Endothelial cell of umbilical vein (primary cell): ENCODE data around the gene RNF213. TPM values are rescaled to one million over a fixed set of nuclear protein-coding genes. Genes with fewer than 3 reads are reported as not detected.

Experiments used
- BruUV-seq: library from RNA; stranded (reverse); fragments of 400-500 nt; replicated peaks from 2 replicates; lab custom pipeline; 2021; lab: Mats Ljungman, UMichigan
- CTCF ChIA-PET: fragments of 300-600, 350-600 bp; sonication (Branson Sonifier 250); formaldehyde crosslinking; loops from one replicate; lab custom pipeline; 2021; ENCODE audit warnings: antibody characterized with exemption, inconsistent platforms; lab: Charles Lee
- POLR2A ChIA-PET: fragments of 300-600, 350-600 bp; sonication (Branson Sonifier 250); formaldehyde crosslinking; loops from one replicate; lab custom pipeline; 2021; ENCODE audit warnings: antibody characterized with exemption, inconsistent platforms; lab: Charles Lee
- DNase-seq: peaks from one replicate; pipeline ENCODE4 v3.0.0-alpha.2; 2011; ENCODE audit warnings: low read depth, low spot score
- FAIRE-seq: peaks from 2 replicates; lab custom pipeline; 2011; peaks lifted over from hg19 to GRCh38; lab: Jason Lieb, UNC
- H2AFZ ChIP-seq: 2 replicates; pipeline ENCODE4 v1.6.0; 2012; ENCODE audit warnings: low read depth, low read length, control low read depth, inconsistent platforms
- H3K27ac ChIP-seq: 2 replicates; pipeline ENCODE4 v1.5.1; 2011; ENCODE audit warnings: low read depth, mild to moderate bottlenecking, control low read depth, low read length, moderate library complexity; ENCODE audit not compliant: insufficient read depth
- H3K27me3 ChIP-seq, 2 experiments: 2 replicates each; pipeline versions ENCODE4 v1.6.0 to v1.6.1; 2011; ENCODE audit warnings: low read length in 2 of 2, mixed read lengths in 1 of 2; ENCODE audit not compliant: control insufficient read depth in 2 of 2, insufficient read depth in 2 of 2
- H3K36me3 ChIP-seq, 2 experiments: 2 replicates in 1 of 2; 3 replicates in 1 of 2; pipeline ENCODE4 v1.5.1; 2011; ENCODE audit warnings: low read length in 2 of 2, mild to moderate bottlenecking in 1 of 2, moderate library complexity in 1 of 2; ENCODE audit not compliant: control insufficient read depth in 2 of 2, insufficient read depth in 2 of 2; ENCODE audit errors: extremely low read depth in 1 of 2
- H3K4me1 ChIP-seq: 3 replicates; pipeline ENCODE4 v1.5.1; 2011; ENCODE audit warnings: mild to moderate bottlenecking, low read length; ENCODE audit not compliant: control insufficient read depth, insufficient read depth; ENCODE audit errors: extremely low read depth
- H3K4me2 ChIP-seq: 2 replicates; pipeline ENCODE4 v1.6.1; 2011; ENCODE audit warnings: low read length, control low read depth, mixed read lengths; ENCODE audit not compliant: insufficient read depth
- H3K4me3 ChIP-seq, 3 experiments: fragments of 200-600 bp in 1 of 3; sonication (generic), shearing (Covaris generic) in 1 of 3; replicated peaks in 1 of 3; 2 replicates each; pipeline ENCODE4 v1.5.1; 2011 to 2016; ENCODE audit warnings: control low read depth in 3 of 3, low read length in 3 of 3, mild to moderate bottlenecking in 2 of 3, inconsistent platforms in 1 of 3, low read depth in 1 of 3, moderate library complexity in 1 of 3; ENCODE audit not compliant: insufficient read depth in 1 of 3
- H3K79me2 ChIP-seq: 2 replicates; pipeline ENCODE4 v1.6.0; 2012; ENCODE audit warnings: low read length, inconsistent platforms; ENCODE audit not compliant: control insufficient read depth, insufficient read depth
- H3K9ac ChIP-seq: replicated peaks from 2 replicates; pipeline ENCODE3; 2011; ENCODE audit warnings: low read length, control low read depth; ENCODE audit not compliant: insufficient read depth; ENCODE audit errors: extremely low read depth
- H3K9me1 ChIP-seq: replicated peaks from 3 replicates; pipeline ENCODE4 v1.6.0; 2011; ENCODE audit warnings: mild to moderate bottlenecking, low read length; ENCODE audit not compliant: control insufficient read depth, insufficient read depth; ENCODE audit errors: extremely low read depth
- H3K9me3 ChIP-seq: replicated peaks from 2 replicates; pipeline ENCODE4 v1.5.1; 2012; ENCODE audit warnings: low read length, inconsistent platforms; ENCODE audit not compliant: control insufficient read depth, insufficient read depth
- H4K20me1 ChIP-seq: replicated peaks from 2 replicates; pipeline ENCODE3; 2011; ENCODE audit warnings: mild to moderate bottlenecking, low read length; ENCODE audit not compliant: control insufficient read depth, insufficient read depth; ENCODE audit errors: extremely low read depth
- CTCF ChIP-seq, 2 donors: IDR thresholded peaks; 1 replicate in 1 of 2; 2 replicates in 1 of 2; pipeline ENCODE4 v1.5.1; 2011; ENCODE audit warnings: low read length in 2 of 2, mild to moderate bottlenecking in 2 of 2, moderate library complexity in 2 of 2, control low read depth in 1 of 2, inconsistent platforms in 1 of 2, low read depth in 1 of 2; ENCODE audit not compliant: insufficient read depth in 1 of 2; ENCODE audit errors: extremely low read depth in 1 of 2
- EZH2 ChIP-seq: IDR thresholded peaks from 2 replicates; pipeline ENCODE4 v1.6.1; 2012; ENCODE audit warnings: borderline replicate concordance, low read depth, mild to moderate bottlenecking, moderate library complexity, low read length, inconsistent platforms; ENCODE audit not compliant: severe bottlenecking
- FOS ChIP-seq: IDR thresholded peaks from 2 replicates; pipeline ENCODE4 v1.6.1; 2011; ENCODE audit warnings: mild to moderate bottlenecking, low read length, moderate library complexity, borderline replicate concordance; ENCODE audit not compliant: insufficient read depth
- GATA2 ChIP-seq: IDR thresholded peaks from 2 replicates; pipeline ENCODE4 v1.7.0; 2011; ENCODE audit warnings: low read depth, mild to moderate bottlenecking, moderate library complexity, mixed read lengths, low read length; ENCODE audit not compliant: insufficient read length, insufficient read depth
- JUN ChIP-seq: IDR thresholded peaks from 2 replicates; pipeline ENCODE4 v1.6.1; 2011; ENCODE audit warnings: borderline replicate concordance, low read depth; ENCODE audit not compliant: insufficient read length, insufficient read depth
- MAX ChIP-seq: IDR thresholded peaks from 2 replicates; pipeline ENCODE4 v1.6.1; 2011; ENCODE audit not compliant: insufficient read depth, insufficient read length
- MYC ChIP-seq: IDR thresholded peaks from one replicate; pipeline ENCODE4 v1.6.1; 2011; ENCODE audit warnings: mild to moderate bottlenecking, low read depth, low read length
- POLR2A ChIP-seq: IDR thresholded peaks from 2 replicates; pipeline ENCODE4 v1.6.1; 2012; ENCODE audit warnings: low read depth, mild to moderate bottlenecking, control low read depth, low read length
- POLR2AphosphoS5 ChIP-seq: IDR thresholded peaks from 2 replicates; pipeline ENCODE4 v1.6.1; 2012; ENCODE audit warnings: low read depth, mild to moderate bottlenecking, control low read depth, low read length, moderate library complexity; ENCODE audit not compliant: insufficient read depth
- dilution Hi-C: fragments of 300-500 bp; cut with MboI; formaldehyde crosslinking; loops from one replicate; pipeline ENCODE4 v1.15.0; 2019; ENCODE audit warnings: low sequenced_read_pairs; ENCODE audit not compliant: extremely low pct_ligation_motif_present
- intact Hi-C: fragments of 100-400 bp; cut with micrococcal nuclease; formaldehyde crosslinking; loops from one replicate; pipeline ENCODE4 v1.10.0; 2022
- polyA plus RNA-seq, 4 experiments: library from polyadenylated mRNA; depleted of rRNA in 3 of 4; stranded (reverse) in 3 of 4; unstranded in 1 of 4; fragments of >200 nt; gene quantifications; 2 replicates each; pipeline versions ENCODE4 v1.2.1 to v1.2.3, GENCODE V29; 2011 to 2012; ENCODE audit warnings: missing spikeins in 1 of 4
- total RNA-seq: library from RNA; stranded (reverse); gene quantifications from 2 replicates; pipeline ENCODE4 v1.2.3, GENCODE V29; 2021

The RNF213 gene
- total and polyA plus RNA-seq, 2 donors (not counting 3 experiments of a cell fraction or from before 2014, with no cell fraction given), result 36.5 to 116 TPM

- Histone ChIP-seq H3K4me2 (no peak overlapping the region), H3K79me2 (no peaks in the 10 kb centered on the region), H3K36me3 (peaks cover 2 to 14% of the 10 kb centered on the region in 2 experiments), H3K9ac (no peak overlapping the region), H3K4me3 (no peak overlapping the region), H2AFZ (no peak overlapping the region), H3K4me1 (peaks cover 8% of the 10 kb centered on the region), H4K20me1 (no peaks in the 10 kb centered on the region), H3K9me1 (no peaks in the 10 kb centered on the region), H3K27me3 (no peaks in the 10 kb centered on the region), H3K27ac (no peak overlapping the region), H3K9me3 (no peaks in the 10 kb centered on the region)
- intact Hi-C loops, result no loop called here
- DNase-seq (no peak), FAIRE-seq (no peak)
- ChIA-PET POLR2A (no interaction called here), CTCF (interaction anchor here (2.0 kb wide), 1 partner anchor 87 kb away, joined by 12 read pairs; no protein-coding TSS in a partner anchor)
- dilution Hi-C loops, result no loop called here
- TF ChIP-seq CTCF (IDR thresholded peaks at IDR 0.05; ENCODE audit: extremely low read depth in 1 of 2, insufficient read depth in 1 of 2, low read depth in 1 of 2, low read length in 2 of 2) (no peak), POLR2A (no peak), POLR2AphosphoS5 (no peak), MYC (no peak), GATA2 (no peak), EZH2 (no peak), JUN (no peak), MAX (no peak), FOS (no peak)
- BruUV-seq, result no TSS peak
Measured at GRCh38 chr17:80283116-80283852, 22.6 kb downstream of the RNF213 start.
